ENCODE results near the gene COMMD7. TPM values are rescaled to one million over a fixed set of nuclear protein-coding genes. Genes with fewer than 3 reads are reported as not detected.
A peak's percentile ranks its signal among the peaks of the same experiment; 100 is the strongest.

The COMMD7 gene
- total RNA-seq, 1 donor: 61.2 TPM

DNA sequence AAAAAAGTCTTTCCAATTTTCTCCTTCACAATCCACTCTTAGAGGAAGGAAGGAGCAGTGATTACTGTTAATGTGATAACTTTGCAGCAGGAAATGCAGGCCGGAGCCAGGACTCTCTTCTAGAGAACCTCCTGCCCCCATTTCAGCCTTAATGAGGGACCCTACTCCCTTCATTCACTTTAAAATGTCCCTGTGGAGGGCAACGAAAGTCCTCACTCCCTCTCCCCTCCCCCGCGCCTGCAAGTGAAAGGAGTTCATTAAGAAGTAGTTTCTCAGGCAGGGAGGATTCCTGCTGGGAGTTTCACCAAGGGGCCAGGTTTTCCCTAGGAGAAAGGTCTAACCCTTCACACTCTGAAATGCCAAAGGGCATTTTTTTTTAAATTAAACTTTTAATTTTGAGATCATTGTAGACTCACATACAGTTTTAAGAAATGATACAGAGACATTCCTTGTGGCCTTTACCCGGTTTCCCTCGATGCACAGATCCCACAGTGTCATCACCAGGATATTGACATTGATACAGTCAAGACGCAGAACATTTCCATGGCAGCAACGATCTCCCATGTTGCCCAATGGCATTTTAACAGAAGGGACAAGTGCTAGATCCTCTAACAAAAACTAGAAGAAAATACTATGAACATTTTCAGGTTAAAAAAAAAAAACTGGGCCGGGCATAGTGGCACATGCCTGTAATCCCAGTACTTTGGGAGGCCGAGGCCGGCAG is 6.8 kb upstream of the COMMD7 start:
- H4K20me1 ChIP-seq (ENCODE audit: insufficient read depth, low read length): no peaks in the 10 kb centered on the region
- H3K27me3 ChIP-seq (ENCODE audit: insufficient read depth, low read length): no peaks in the 10 kb centered on the region
- H3K36me3 ChIP-seq (ENCODE audit: insufficient read depth, low read length): no peaks in the 10 kb centered on the region
- H3K27ac ChIP-seq (ENCODE audit: low read depth, low read length): no peak overlapping the region
- H3K4me3 ChIP-seq (ENCODE audit: insufficient read depth, low read length): no peak overlapping the region
- TF ChIP-seq, protein P1, sequence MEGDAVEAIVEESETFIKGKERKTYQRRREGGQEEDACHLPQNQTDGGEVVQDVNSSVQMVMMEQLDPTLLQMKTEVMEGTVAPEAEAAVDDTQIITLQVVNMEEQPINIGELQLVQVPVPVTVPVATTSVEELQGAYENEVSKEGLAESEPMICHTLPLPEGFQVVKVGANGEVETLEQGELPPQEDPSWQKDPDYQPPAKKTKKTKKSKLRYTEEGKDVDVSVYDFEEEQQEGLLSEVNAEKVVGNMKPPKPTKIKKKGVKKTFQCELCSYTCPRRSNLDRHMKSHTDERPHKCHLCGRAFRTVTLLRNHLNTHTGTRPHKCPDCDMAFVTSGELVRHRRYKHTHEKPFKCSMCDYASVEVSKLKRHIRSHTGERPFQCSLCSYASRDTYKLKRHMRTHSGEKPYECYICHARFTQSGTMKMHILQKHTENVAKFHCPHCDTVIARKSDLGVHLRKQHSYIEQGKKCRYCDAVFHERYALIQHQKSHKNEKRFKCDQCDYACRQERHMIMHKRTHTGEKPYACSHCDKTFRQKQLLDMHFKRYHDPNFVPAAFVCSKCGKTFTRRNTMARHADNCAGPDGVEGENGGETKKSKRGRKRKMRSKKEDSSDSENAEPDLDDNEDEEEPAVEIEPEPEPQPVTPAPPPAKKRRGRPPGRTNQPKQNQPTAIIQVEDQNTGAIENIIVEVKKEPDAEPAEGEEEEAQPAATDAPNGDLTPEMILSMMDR (IDR thresholded peaks at IDR 0.05; ENCODE audit: extremely low read depth, low read depth, low read length): no peak
- peaks cover 36% of the 10 kb centered on the region for H3K4me1 ChIP-seq (ENCODE audit: insufficient read depth, low read length)
- no peak overlapping the region for H3K4me2 ChIP-seq (ENCODE audit: insufficient read depth, low read length)
- no peaks in the 10 kb centered on the region for H3K9me3 ChIP-seq (ENCODE audit: low read depth, low read length)
- H3K79me2 ChIP-seq (ENCODE audit: insufficient read depth, low read length): peaks cover under 1% of the 10 kb centered on the region
- DNase-seq (ENCODE audit: insufficient read length, low spot score, missing footprints): no peak
- peak overlapping the region; percentile 81 for H2AFZ ChIP-seq (ENCODE audit: low read length)

DNA sequence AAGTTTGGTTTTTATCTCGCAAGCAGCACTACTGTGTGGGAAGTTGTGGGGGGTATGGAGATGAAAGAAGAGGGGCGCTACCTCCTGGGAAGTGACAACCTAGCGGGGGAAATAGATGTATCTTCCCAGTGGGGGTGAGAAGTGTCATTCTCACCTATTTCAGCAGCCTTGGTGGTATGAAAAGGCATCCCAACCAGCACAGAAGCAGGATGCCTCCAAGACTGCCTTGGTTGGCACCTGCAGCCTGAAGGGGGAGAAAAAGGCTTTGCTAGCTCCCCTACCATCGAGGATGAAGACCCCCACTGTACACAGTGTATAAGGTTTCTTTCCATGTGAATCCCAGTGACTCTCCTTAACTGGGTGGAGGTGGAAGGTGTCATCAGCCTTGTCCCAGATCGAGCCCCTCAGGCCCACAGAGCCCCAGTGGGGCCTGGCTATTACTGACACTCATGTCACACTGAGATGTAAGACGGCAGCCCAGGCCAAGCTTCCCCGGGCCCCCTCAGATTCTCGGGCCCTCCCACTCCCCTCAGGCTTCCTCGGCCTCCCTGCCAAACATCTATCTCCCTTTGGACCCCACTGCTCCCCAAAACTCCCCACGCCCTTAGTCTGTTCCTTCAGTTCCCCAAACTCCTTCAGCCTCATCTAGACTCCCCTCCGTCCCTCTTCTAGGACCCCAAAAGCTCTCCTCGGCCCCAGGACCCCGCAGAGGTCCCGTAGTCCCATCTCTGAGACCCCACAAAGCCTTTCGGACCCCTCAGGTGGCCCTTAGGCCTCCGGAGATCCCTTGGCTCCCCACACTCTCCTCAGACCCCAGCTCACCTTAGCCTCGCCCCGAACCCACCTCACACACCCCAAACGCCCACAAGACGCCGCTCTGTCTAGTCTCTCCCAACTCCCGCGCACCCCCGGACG is 688 bp downstream of the COMMD7 start:
- Histone ChIP-seq H3K4me3 (ENCODE audit: insufficient read depth, low read length) (peak overlapping the region; percentile 85), H3K27me3 (ENCODE audit: insufficient read depth, low read length) (no peaks in the 10 kb centered on the region), H3K4me1 (ENCODE audit: insufficient read depth, low read length) (peaks cover 38% of the 10 kb centered on the region), H3K9me3 (ENCODE audit: low read depth, low read length) (no peaks in the 10 kb centered on the region), H3K36me3 (ENCODE audit: insufficient read depth, low read length) (no peaks in the 10 kb centered on the region), H3K4me2 (ENCODE audit: insufficient read depth, low read length) (peak overlapping the region; percentile 88), H3K27ac (ENCODE audit: low read depth, low read length) (peak overlapping the region; percentile 66), H4K20me1 (ENCODE audit: insufficient read depth, low read length) (no peaks in the 10 kb centered on the region), H2AFZ (ENCODE audit: low read length) (peak overlapping the region; percentile 77), H3K79me2 (ENCODE audit: insufficient read depth, low read length) (peaks cover 61% of the 10 kb centered on the region)
- DNase-seq (ENCODE audit: insufficient read length, low spot score, missing footprints): peak; percentile 60
- TF ChIP-seq, protein P1 (IDR thresholded peaks at IDR 0.05; ENCODE audit: extremely low read depth, low read depth, low read length): no peak

DNA sequence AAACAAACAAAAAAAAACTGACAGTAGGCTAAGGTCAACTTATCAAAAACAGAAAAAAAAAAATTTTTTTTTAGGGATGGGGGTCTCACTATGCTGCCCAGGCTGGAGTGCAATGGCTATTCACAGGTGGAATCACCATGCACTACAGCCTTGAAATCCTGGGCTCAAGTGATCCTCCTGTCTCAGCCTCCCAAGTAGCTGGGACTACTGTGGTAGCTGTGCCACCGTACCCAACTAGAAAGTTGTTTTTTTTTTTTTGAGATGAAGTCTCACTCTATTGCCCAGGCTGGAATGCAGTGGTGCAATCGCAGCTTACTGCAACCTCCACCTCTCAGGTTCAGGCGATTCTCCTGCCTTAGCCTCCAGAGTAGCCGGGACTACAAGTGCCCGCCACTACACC is 2.1 kb downstream of the COMMD7 start:
- Histone ChIP-seq H3K4me3 (ENCODE audit: insufficient read depth, low read length) (no peak overlapping the region), H3K79me2 (ENCODE audit: insufficient read depth, low read length) (peaks cover 69% of the 10 kb centered on the region), H3K4me1 (ENCODE audit: insufficient read depth, low read length) (peaks cover 33% of the 10 kb centered on the region), H3K9me3 (ENCODE audit: low read depth, low read length) (no peaks in the 10 kb centered on the region), H3K4me2 (ENCODE audit: insufficient read depth, low read length) (no peak overlapping the region), H3K27me3 (ENCODE audit: insufficient read depth, low read length) (no peaks in the 10 kb centered on the region), H3K36me3 (ENCODE audit: insufficient read depth, low read length) (no peaks in the 10 kb centered on the region), H2AFZ (ENCODE audit: low read length) (no peak overlapping the region), H4K20me1 (ENCODE audit: insufficient read depth, low read length) (no peaks in the 10 kb centered on the region), H3K27ac (ENCODE audit: low read depth, low read length) (no peak overlapping the region)
- TF ChIP-seq, protein P1 (IDR thresholded peaks at IDR 0.05; ENCODE audit: extremely low read depth, low read depth, low read length): no peak
- no peak for DNase-seq (ENCODE audit: insufficient read length, low spot score, missing footprints)
